GM21737 (cell line): ENCODE results near the gene SSH2.

Source experiments
- ATAC-seq: cut with Tn5 transposase; IDR thresholded peaks from one replicate; pipeline ENCODE4 v1.9.1; 2021; ENCODE audit warnings: mild to moderate bottlenecking, moderate library complexity; ENCODE audit not compliant: unreplicated experiment

Gene SSH2

GRCh38 chr17:29579866-29580771 lies 349.9 kb downstream of the SSH2 start:
- peak; percentile 63 for ATAC-seq

GRCh38 chr17:29578626-29579485 lies 351.2 kb downstream of the SSH2 start:
- no peak for ATAC-seq

GRCh38 chr17:29577385-29578211 lies 352.4 kb downstream of the SSH2 start:
- no peak for ATAC-seq

- ATAC-seq, result no peak
These were observed 353.0 kb downstream of the SSH2 start for GRCh38 chr17:29577001-29577370.

- ATAC-seq, result no peak
These were observed 353.6 kb downstream of the SSH2 start for GRCh38 chr17:29576214-29577000.
